ENCODE results near the gene LTO1.

LTO1 gene

DNA sequence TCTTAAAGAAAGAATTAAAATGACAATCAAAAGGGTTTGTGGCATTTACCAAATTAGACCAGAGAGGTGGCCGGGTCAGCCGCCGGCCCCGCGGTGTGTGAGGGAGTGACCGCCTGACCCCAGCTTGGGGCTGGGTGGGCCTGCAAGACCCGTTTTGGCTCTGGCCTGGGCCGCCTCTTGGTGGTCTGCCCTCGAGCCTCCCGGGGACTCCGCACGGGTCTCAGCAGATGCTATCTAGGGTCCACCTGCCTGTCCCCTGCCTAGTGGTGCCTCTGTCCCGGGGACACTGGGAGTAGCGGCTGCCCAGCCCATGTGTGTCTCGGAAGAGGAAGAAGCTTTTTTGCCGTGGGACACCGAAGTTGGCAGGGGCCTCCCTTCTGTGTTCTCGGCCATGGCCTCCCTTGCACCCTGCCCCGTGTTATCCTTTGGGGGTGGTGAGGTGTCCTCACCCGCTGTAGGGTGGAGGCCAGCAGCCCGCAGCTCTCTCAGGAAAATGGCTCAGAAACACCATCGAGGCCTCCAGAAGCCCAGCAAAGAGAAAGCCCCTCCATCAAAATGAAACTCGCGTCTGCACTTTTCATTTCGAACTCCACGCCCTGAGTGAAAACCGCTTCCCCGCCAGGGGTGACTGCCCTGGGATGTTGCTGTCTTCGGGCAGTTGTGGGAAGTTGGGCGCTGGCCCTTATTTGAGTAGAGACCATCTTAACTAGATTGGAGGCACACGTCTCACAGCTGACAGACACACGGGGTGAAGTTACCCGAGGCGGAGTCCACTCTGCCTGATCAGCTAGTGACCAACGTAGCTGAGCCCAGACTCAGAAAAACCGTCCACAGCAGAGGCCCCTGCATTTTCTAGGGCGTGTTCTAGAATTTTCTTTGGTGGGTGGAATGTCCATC, 26.2 kb downstream of the LTO1 start:
- FAIRE-seq, result no peak
- no peak for DNase-seq (ENCODE audit: insufficient read length, low spot score)

DNA sequence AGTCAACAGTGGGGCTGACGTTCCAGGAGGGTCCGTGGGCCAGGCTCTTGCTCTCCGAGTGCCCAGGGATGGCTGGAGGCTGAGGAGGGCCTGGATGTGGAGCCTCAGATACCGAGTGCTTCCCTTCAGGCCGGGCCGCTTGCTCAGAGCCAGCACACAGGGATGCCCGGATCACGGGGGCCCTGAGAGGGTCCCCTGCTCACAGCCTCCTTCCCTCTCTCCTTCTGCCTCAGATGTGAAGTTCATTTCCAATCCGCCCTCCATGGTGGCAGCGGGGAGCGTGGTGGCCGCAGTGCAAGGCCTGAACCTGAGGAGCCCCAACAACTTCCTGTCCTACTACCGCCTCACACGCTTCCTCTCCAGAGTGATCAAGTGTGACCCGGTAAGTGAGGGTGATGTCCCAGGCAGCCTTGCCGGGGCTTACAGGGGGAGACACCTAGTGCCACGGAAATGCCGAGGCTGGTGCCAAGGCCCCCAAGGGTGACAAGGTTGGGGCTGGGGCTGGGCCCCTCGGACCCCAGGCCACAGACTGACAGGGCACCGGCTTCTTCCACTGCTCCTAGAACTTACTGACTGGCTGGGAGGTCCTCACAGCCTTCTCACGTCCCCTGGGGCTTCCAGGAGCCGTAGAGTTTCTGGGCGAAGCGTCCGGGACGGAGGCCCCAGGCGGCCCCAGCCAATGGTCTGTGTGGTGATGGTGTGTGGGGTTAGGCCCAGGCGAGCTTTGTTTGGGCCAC, 27.2 kb downstream of the LTO1 start:
- DNase-seq (ENCODE audit: insufficient read length, low spot score) (no peak), FAIRE-seq (no peak)

DNA sequence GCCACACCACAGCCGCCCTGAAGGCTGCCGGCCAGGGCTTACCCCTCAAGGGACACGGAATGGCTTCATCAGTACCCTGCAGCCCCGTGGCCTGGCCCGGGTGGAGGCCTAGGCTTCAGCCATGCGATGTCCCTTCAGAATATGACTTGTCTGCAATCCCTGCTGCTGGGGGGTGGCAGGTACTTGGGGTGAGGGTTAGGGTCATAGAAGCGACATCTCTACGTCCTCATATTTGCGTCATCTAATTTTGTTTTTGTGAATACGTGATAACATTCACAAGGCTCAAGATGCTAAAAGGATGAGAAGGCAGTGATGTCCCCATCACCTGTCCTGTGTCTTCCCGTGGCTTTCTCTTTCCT, 27.8 kb downstream of the LTO1 start:
- FAIRE-seq, result no peak

DNA sequence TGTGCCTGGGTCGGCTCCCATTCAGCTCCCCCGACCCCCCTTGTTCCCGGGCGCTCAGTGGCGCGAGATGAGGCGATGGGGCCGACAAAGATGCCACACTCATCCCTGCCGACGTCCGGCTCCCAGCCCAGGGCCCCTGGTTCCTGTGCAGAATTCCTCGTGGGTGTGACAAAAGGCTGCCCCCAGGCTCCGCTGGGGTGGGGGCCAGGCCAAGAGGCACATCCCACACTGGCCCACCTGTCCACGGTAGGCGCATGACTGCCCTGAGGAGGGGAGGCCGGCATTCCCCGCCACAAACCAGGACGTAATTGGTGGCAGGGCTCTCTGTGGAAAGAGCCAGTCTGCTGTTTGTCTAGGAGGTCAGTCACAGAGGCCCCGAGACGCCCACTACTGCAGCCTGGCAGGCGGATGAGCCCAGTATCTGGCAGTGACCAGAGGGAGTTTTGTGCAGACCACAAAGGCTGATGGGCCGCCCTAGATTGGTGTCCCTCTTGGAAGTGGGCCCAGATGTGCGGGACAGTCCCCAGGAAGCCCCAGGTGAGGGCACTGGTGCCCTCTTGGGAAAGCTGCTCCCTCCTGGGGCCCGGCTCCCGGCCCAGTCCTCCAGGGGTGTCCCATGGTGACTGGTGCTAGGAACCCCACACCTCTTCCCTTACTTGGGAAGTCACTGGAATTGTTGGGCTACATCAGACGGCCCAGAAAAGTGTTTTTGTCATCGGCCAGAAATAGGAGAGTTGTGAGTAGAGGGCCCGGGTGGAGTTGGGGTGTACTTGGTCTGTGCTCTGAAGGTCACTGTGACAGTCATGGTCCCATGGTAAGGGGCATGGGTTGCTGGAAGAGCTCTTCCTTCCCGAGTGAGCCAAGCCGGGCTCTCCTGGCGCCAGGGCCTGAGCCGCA, 28.4 kb downstream of the LTO1 start:
- no peak for FAIRE-seq
- DNase-seq (ENCODE audit: insufficient read length, low spot score), result no peak

More for the DNA sequence above, 27.8 kb downstream of the LTO1 start:
- no peak for DNase-seq (ENCODE audit: insufficient read length, low spot score)

DNA sequence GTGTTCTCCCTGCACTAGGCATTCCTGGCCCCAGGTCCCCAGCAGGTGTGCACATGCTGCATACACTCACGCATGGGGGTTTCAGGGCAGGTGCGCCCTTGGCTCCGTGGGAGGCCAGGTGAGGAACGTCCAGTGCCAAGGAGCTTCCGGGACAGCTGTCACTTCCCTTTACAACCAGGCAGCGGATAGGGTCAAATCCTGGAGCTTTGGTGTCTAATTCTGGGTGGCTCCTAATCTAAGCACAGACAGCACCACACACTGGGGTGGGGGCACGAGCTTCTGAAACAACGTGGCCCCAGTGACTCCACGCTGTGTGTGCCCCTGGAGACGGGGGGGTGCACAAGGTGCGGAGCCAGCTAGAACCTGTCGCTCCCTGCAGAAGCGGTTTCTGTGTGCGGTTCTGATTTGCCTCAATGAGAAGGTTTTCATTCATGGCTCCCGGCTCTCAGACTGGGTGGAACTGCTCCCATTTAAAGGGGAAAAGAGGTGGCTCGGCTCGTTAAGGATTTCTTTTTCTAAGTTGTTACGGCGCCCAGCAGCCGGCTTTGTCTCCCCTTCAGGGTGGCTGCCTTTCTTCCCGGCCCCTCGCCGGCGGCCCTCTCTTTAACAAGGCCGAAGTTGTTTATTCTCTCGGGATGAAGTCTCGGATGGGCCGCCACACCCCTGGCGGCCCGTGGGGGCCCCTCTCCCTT, 29.2 kb downstream of the LTO1 start:
- no peak for DNase-seq (ENCODE audit: insufficient read length, low spot score)
- FAIRE-seq, result no peak

DNA sequence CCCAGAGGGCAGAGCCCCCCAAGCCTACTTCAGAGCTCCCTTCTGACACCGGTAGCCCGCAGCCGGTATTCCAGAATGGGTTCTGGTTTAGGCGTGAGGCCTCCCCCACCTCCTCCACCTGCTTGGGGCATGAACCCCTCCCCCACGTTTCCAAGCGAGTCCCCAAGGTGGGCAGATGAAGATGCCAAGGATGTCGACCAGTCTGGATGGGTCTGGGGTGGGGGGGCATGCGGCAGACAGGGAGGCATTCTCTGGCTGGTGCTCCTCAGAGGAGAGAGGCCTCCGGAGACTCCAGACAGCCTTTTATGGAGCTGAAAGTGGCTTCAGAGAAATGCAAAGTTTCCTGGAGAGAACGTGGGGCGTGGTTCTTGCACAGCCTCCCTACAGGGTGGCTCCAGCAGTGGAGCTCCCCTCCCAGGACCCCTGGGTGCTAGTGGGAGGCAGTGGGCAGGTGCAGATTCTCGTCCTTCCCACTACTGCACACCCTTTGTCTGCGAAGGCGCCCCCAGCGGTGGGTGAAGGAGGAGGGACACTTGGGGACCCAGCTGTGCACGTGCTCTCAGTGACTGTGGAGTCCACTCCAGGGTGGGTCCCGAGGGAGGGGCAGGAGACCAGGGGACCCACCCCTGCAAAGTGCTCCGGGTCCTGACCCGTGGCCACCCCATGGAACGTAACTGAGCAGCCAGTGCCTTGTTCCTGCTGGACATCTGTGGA, 30.0 kb downstream of the LTO1 start:
- FAIRE-seq, result no peak
- no peak for DNase-seq (ENCODE audit: insufficient read length, low spot score)

DNA sequence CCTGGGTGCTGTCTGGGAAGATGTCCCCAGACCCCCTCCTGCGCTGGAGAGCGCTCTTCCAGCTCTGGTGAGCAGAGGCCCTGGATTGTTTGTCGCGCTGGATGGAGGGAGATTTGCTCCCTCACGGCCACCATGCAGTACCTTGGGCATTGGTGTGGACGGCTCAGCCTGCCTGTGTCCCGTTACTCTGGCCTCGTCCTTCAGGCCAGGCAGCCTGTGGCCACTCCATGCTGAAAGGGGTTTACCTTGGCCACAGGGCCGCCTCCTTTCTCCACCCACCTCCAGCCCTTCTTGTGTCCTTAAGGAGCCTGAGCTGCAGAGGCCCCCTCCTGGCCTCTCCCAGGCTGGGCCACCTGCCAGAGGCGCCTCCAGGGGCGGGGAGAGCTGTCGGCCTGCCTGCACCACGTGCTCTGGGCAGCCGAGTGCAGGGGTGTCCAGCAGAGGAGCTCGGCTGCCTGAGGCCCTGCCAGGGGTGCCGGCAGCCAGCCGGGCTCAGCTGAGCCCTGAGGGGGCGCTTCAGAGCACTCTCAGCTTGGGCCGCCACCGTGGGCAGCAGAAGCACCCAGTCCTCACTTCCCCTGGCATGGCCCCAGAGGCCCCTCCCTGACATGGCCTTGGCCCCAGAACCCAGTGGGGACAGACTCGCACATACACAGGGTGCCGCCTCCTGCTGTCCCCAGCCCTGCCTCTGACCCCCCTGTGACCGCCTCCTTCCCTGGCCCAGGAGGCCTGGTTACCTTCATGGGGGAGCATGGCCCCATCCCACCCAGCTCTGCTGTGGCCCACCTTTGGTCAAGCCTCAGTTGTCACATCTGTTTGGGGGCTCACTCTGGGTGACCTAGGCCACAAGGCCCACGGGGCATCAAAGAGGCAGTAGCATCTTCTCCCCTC, 30.8 kb downstream of the LTO1 start:
- no peak for DNase-seq (ENCODE audit: insufficient read length, low spot score)
- FAIRE-seq, result peak; percentile 48

DNA sequence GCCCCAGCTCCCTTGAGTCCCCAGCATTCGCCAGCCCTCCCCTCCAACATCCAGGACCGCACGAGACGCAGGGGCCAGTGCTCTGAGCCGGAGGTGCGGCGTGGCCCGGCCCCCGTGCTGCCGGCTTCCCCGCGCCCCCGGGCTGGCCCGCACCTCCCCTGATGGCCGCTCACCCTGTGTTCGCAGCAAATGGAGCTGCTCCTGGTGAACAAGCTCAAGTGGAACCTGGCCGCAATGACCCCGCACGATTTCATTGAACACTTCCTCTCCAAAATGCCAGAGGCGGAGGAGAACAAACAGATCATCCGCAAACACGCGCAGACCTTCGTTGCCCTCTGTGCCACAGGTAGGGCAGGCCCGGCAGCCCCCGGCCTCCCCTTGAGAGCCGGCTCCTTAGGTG, 31.5 kb downstream of the LTO1 start:
- no peak for DNase-seq (ENCODE audit: insufficient read length, low spot score)
- FAIRE-seq, result peak; percentile 80

DNA sequence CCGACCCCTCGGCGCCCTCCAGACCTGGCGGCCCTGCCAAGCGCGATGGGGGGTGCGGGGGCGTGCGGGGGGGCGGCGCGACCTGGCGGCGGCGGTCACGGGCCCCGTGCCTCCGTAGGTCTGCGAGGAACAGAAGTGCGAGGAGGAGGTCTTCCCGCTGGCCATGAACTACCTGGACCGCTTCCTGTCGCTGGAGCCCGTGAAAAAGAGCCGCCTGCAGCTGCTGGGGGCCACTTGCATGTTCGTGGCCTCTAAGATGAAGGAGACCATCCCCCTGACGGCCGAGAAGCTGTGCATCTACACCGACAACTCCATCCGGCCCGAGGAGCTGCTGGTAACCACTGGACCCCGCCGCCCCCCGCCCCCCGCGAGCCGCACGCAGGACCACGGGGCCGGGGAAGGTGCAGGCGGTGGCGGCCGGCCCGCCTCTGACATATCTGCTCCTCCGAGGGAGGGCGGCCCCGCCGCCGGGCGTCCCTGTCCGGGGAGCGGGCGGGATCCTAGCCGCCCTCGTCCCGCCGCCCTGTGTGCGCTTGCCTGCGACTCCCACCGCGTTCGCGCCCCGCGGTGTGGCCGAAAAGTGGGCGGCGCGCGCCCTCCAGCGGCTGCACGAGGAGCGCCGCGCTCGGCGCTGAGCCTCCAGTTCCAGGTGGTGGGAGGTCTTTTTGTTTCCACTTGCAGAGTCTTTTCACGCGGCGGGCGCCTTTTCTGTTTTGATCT, 32.1 kb downstream of the LTO1 start:
- peak; percentile 89 for FAIRE-seq
- peak; percentile 88 for DNase-seq (ENCODE audit: insufficient read length, low spot score)

DNA sequence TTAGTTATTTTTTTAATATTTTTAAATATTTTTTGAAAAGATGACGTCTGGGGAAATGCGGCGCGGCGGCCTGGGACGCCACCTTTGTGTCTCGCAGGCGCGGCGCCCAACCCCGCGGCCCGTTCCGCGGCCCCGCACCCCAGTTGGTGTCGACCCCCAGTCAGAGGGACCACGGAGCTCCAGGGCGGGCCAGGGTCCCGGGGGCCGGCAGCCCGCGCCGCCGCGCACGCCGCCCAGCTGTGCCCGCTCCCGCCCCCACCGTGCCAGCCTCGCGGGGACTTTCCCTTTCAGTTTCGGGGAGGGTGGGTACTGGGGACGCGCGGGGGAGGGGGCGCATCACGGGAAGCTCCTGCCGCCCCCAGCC, 32.6 kb downstream of the LTO1 start:
- DNase-seq (ENCODE audit: insufficient read length, low spot score) (no peak), FAIRE-seq (no peak)

DNA sequence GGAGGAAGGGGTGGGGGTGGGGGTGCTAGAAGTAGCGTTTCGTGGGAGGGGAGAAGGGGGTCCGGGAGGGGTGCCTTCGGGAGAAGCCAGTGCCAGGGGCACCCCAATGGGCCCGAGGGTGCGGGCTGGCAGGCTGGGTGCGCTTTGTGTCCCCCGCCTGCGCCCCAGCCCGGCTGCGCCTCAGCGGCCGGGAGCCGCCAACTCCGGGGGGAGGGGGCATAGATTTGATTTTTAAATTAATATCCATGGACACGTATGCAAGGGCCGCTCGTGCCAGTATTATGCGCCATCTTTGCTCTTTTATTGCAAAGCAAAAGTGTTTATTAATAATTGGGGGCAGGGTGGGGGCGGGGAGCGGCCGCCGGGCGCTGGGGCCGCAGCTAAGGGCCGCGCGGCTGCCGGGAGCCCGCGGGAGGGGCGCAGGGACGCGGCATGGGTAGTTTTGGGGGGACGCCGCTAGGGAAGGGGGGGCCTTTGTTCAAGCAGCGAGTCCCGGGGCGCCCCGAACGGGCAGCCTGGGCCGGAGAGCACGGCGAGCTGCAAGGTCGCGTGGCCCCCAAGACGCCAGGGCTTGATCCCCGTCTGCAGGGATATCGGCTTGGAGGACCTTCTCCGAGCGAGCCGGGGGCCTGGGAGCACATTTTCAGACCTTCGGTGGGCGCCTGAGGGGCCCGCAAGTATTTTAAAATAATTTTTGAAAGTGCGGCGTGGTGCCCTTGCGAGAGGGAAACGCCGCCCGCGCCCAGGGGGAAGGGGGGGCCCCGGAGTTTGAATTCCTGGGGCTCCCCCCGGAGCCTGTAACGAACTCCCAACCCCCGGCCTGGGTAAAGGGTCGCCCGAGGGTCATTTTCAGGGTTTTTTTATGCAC, 33.2 kb downstream of the LTO1 start:
- DNase-seq (ENCODE audit: insufficient read length, low spot score) (no peak), FAIRE-seq (no peak)

DNA sequence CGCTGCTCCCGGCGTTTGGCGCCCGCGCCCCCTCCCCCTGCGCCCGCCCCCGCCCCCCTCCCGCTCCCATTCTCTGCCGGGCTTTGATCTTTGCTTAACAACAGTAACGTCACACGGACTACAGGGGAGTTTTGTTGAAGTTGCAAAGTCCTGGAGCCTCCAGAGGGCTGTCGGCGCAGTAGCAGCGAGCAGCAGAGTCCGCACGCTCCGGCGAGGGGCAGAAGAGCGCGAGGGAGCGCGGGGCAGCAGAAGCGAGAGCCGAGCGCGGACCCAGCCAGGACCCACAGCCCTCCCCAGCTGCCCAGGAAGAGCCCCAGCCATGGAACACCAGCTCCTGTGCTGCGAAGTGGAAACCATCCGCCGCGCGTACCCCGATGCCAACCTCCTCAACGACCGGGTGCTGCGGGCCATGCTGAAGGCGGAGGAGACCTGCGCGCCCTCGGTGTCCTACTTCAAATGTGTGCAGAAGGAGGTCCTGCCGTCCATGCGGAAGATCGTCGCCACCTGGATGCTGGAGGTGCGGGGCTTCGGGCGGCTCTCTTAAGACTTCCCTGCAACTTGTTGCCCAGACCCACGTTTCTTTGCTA, 34.1 kb downstream of the LTO1 start, which contains the start of gene CCND1:
Gene CCND1 (plus strand): TSS at position 162 of the 587 bp plus-strand sequence. CDS start 158 bp downstream, at position 320.
- DNase-seq (ENCODE audit: insufficient read length, low spot score) (peak; percentile 84), FAIRE-seq (peak; percentile 67)

DNA sequence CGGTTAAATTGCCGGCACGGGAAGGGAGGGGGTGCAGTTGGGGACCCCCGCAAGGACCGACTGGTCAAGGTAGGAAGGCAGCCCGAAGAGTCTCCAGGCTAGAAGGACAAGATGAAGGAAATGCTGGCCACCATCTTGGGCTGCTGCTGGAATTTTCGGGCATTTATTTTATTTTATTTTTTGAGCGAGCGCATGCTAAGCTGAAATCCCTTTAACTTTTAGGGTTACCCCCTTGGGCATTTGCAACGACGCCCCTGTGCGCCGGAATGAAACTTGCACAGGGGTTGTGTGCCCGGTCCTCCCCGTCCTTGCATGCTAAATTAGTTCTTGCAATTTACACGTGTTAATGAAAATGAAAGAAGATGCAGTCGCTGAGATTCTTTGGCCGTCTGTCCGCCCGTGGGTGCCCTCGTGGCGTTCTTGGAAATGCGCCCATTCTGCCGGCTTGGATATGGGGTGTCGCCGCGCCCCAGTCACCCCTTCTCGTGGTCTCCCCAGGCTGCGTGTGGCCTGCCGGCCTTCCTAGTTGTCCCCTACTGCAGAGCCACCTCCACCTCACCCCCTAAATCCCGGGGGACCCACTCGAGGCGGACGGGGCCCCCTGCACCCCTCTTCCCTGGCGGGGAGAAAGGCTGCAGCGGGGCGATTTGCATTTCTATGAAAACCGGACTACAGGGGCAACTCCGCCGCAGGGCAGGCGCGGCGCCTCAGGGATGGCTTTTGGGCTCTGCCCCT, 34.7 kb downstream of the LTO1 start:
- FAIRE-seq (peak; percentile 23), DNase-seq (ENCODE audit: insufficient read length, low spot score) (no peak)

DNA sequence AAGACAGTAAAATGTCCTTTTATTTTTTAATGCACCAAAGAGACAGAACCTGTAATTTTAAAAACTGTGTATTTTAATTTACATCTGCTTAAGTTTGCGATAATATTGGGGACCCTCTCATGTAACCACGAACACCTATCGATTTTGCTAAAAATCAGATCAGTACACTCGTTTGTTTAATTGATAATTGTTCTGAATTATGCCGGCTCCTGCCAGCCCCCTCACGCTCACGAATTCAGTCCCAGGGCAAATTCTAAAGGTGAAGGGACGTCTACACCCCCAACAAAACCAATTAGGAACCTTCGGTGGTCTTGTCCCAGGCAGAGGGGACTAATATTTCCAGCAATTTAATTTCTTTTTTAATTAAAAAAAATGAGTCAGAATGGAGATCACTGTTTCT, 35.3 kb downstream of the LTO1 start:
- DNase-seq (ENCODE audit: insufficient read length, low spot score) (no peak), FAIRE-seq (no peak)

DNA sequence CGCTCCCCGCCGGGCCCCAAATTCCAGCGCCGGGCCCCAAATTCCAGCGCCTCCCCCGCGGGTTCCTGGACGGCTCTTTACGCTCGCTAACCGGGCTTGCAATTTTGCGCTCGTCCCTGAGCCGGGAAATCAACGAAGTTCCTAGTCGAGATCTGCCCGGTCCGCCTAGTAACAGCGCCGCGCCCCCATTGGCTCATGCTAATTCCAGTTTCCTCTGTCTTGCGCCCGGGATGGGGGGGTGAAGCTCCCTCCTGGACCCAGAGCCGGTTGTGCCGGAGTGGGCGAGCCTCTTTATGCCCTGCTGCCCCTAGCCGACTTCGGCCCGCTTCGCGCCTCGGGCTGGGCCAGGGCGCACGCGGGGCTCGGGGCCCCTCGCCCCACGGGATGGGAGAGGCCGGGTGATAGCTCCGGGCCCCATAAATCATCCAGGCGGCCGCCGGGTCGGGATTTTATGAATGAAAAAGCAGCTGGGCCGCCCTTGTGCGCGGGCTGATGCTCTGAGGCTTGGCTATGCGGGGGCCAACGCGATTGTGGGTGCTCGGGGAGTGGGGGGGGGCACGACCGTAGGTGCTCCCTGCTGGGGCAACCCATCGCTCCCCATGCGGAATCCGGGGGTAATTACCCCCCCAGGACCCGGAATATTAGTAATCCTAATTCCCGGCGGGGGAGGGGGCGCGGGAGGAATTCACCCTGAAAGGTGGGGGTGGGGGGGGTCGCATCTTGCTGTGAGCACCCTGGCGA, 36.0 kb downstream of the LTO1 start:
- DNase-seq (ENCODE audit: insufficient read length, low spot score) (peak; percentile 95), FAIRE-seq (peak; percentile 92)

Data from HTR-8/SVneo (cell line).